Frontal cortex (tissue), 4 donors: ENCODE measurements around the gene AZU1. TPM values are rescaled to one million over a fixed set of nuclear protein-coding genes. Genes with fewer than 3 reads are reported as not detected.
"Not testable (repeated sequence)": the region's sequence is repeated elsewhere in the genome, so short reads cannot be mapped to it uniquely, and the experiment has no call there.

Source experiments
- DNase-seq, 2 donors: peaks; one replicate each; pipeline ENCODE4 v3.0.0; 2012; ENCODE audit warnings: low spot score in 2 of 2
- FAIRE-seq: peaks from 2 replicates; lab custom pipeline; 2012; peaks lifted over from hg19 to GRCh38; lab: Jason Lieb, UNC
- total RNA-seq: library from RNA; depleted of rRNA; stranded (reverse); fragments of >200 nt; gene quantifications from one replicate; pipeline ENCODE4 v1.2.3, GENCODE V29; 2014
- donor health status: control.
- donor health status: control.
- donor health status: control.

The AZU1 gene
- total RNA-seq, 1 donor from 2014 or later = 0.41 TPM

DNA sequence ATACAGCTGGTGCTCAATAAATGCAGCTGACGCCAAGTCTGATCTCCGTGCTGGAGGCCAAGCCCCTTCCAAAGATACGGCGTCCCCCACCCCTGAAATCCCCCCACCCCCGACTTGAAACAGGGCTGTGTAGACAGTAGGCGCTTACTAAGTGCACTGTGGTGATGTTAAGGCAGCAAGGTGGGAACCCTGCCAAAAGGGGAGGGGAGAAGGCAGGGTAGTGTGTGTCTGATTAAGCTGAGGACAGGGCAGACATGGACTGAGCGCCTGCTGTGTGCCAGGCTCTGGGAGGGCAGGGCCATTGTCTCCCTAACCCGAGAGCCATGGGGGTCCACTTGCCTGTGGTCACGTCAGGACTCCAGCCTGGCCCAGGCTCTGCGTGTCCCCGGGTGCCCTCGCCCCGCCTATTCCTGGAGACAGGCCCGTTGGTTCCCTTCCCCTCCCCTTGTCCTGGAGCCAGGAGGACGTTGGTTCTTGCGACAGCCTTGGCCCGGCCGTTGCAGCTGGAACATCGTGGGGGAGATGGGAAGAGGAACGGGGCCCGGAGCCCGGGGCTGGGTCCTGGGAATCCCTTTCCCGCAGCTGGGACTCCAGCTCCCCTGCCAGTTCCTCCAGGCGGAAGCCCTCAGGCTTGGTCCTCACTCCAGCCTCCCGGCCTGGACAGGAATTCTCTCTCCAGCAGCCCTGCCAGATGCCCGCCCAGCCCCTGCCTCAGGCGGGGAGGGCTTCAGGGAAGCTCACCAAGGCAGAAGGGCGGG is 22.8 kb downstream of the AZU1 start:
- no peak for FAIRE-seq
- DNase-seq = peak; percentile 70 to 80

GRCh38 chr19:850979-851335 is 23.3 kb downstream of the AZU1 start:
- FAIRE-seq = no peak

DNA sequence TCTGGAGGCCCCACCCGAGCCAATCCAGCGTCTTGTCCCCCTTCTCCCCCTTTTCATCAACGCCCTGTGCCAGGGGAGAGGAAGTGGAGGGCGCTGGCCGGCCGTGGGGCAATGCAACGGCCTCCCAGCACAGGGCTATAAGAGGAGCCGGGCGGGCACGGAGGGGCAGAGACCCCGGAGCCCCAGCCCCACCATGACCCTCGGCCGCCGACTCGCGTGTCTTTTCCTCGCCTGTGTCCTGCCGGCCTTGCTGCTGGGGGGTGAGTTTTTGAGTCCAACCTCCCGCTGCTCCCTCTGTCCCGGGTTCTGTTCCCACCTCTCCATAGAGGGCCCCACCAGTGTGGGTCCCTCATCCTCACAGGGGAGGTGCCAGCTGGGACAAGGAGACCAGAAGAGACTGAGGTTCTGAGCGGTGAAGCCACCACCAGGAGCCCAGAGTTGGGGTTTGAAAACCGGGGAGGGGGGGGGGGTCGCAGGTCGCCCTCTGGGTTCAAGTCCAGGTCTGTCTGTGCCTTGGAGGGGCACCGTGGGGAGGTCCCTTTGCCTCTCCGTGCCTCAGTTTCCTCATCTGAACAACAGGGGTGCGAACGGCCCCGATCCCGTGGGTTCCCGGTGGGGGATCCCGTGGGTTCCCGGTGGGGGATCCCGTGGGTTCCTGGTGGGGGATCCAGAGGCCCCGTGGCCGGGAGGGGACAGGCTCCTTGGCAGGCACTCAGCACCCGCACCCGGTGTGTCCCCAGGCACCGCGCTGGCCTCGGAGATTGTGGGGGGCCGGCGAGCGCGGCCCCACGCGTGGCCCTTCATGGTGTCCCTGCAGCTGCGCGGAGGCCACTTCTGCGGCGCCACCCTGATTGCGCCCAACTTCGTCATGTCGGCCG is 24.7 kb downstream of the AZU1 start, which contains the start of gene ELANE:
TSS of gene ELANE (plus strand) at position 168 of the 878 bp plus-strand sequence. CDS start at position 194, 26 bp downstream.
- FAIRE-seq (no peak), DNase-seq (no peak)

More at GRCh38 chr19:850979-851335, 23.3 kb downstream of the AZU1 start:
- DNase-seq = no peak

GRCh38 chr19:853014-853585 is 25.5 kb downstream of the AZU1 start:
- FAIRE-seq = no peak

DNA sequence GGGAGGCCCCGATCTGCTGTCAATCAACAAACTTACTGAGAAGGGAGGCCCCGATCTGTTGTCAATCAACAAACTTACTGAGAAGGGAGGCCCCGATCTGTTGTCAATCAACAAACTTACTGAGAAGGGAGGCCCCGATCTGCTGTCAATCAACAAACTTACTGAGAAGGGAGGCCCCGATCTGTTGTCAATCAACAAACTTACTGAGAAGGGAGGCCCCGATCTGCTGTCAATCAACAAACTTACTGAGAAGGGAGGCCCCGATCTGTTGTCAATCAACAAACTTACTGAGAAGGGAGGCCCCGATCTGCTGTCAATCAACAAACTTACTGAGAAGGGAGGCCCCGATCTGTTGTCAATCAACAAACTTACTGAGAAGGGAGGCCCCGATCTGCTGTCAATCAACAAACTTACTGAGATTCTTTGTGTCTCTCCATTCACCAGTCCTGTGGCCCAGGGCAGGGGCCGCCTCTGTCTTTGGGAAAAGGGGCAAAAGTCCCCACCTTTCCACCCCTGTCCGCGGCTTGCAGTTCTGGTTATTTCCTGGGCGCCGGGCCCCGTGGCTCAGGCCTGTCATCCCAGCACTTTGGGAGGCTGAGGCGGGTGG is 26.1 kb downstream of the AZU1 start:
- FAIRE-seq, DNase-seq: not testable (repeated sequence)

More at GRCh38 chr19:853014-853585, 25.5 kb downstream of the AZU1 start:
- no peak for DNase-seq

- no peak for DNase-seq
- FAIRE-seq = peak; percentile 72
These were observed 26.9 kb downstream of the AZU1 start for GRCh38 chr19:854549-854948.

DNA sequence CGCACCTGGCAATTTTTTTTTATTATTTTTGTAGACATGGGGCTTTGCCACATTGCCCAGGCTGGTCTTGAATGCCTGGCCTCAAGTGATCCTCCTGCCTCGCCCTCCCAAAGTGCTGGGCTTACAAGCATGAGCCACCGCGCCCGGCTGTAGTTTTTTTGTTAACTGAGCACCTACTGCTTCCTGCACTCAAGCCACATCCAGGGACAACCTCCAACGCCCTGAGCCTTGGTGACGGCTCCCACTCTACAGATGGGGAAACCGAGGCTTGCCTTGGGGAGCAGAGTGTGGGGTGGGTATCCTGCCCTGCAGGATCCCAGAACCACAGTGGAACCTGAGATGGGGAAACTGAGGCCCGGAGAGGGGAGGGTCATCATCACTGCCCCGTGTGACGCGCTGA is 27.5 kb downstream of the AZU1 start:
- FAIRE-seq = no peak
- no peak for DNase-seq

GRCh38 chr19:855566-856120 is 28.0 kb downstream of the AZU1 start:
- no peak for FAIRE-seq
- DNase-seq = no peak

- DNase-seq (no peak), FAIRE-seq (no peak)
These were observed 30.6 kb downstream of the AZU1 start for GRCh38 chr19:858284-858683.

- FAIRE-seq (no peak), DNase-seq (no peak)
These were observed 31.5 kb downstream of the AZU1 start, which contains the start of gene CFD for GRCh38 chr19:858868-859843. TSS of gene CFD (plus strand) at chr19:859664. CDS start at chr19:859690, 26 bp downstream.

DNA sequence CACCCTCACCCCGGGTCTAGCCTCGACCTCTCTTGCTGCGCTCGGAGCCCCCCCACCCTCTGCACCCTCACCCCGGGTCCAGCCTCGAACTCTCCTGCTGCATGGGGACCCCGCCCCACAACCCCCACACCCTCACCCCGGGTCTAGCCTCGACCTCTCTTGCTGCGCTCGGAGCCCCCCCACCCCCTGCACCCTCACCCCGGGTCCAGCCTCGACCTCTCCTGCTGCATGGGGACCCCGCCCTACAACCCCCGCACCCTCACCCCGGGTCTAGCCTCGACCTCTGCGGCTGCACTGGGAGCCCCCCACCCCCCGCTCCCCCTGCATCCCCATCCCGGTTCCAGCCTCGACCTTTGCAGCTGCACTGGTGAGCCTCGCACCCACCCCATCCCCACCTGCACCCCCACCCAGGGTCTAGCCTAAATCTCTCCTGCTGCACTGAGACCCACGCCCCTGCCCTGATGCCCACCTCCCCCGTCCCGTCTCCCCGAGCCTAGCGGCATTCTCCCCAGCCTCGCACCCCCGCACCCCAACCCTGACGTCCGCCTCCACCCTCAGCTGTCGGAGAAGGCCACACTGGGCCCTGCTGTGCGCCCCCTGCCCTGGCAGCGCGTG is 33.6 kb downstream of the AZU1 start:
- FAIRE-seq (no peak), DNase-seq (no peak)

- DNase-seq = no peak
- no peak for FAIRE-seq
These were observed 34.3 kb downstream of the AZU1 start for GRCh38 chr19:861756-862580.

DNA sequence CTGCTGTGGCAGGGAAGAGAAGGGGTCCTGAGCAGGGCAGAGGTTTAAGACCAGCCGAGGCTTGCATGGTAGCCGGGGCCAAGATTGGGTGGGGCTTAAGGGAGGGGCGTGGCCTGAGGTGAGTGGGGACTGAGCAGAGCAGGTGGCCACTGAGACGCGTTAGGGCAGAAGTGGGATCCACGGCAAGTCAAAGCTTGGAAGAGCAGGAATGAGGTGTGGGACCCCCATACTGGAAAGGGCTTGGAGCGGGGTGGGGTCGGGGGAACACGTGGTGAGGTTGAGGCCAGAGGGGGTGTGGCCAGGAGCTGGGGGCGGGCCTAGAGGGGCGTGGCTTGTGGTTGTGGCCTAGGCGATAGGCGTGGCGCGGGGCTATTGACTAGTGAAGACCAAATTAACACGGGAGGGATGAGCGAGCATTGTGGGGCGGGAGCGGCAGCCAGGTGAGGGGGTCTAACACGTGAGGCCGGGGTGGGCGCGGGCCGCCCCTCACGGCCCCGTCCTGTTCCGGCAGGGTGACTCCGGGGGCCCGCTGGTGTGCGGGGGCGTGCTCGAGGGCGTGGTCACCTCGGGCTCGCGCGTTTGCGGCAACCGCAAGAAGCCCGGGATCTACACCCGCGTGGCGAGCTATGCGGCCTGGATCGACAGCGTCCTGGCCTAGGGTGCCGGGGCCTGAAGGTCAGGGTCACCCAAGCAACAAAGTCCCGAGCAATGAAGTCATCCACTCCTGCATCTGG is 35.1 kb downstream of the AZU1 start:
- no peak for FAIRE-seq

GRCh38 chr19:863315-863620 is 35.6 kb downstream of the AZU1 start:
- FAIRE-seq = no peak
- DNase-seq = no peak

More for the DNA sequence above, 35.1 kb downstream of the AZU1 start:
- DNase-seq = peak in 1 of 2 donors; percentile 74

- DNase-seq (no peak), FAIRE-seq (no peak)
These were observed 39.2 kb downstream of the AZU1 start for GRCh38 chr19:866769-867300.

DNA sequence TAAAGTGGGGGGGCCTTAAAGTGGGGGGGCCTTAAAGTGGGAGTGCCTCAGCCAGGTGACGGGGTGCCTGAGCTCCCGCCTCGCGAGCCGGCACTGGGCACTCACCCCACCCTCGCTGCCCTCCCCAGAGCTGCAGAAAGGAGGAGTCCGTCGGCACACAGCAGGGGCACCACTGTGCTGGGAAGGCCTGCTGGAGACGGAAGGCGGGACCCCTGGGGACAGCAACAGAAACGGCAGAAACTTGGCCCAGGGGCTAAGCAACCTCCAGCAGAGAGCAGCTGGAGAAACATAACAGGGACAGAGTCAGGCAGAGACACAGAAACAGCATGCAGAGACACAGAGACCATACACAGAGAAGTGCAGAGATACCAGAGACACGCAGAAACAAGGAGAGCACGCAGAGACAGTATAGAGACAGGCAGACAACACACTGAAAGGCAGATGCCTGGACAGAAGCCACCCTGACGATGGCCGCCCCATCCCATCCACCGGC is 39.7 kb downstream of the AZU1 start:
- no peak for FAIRE-seq
- DNase-seq = no peak
